Measurements from ENCODE around the gene OGFRL1. TPM values are rescaled to one million over a fixed set of nuclear protein-coding genes. Genes with fewer than 3 reads are reported as not detected.

The OGFRL1 gene
- total RNA-seq, 1 experiment from 2014 or later, result 70.8 TPM

GRCh38 chr6:71298459-71298858, 9.8 kb downstream of the OGFRL1 start:
- Mint-ChIP-seq H3K27ac (ENCODE audit: low read depth, unreplicated experiment) (no peak overlapping the region), H3K4me3 (ENCODE audit: unreplicated experiment) (no peak overlapping the region), H3K4me1 (ENCODE audit: insufficient read depth, unreplicated experiment) (peaks cover 23% of the 10 kb centered on the region), H3K9me3 (ENCODE audit: unreplicated experiment) (no peaks in the 10 kb centered on the region), H3K36me3 (ENCODE audit: insufficient read depth, unreplicated experiment) (peaks cover 56% of the 10 kb centered on the region), H3K27me3 (ENCODE audit: insufficient read depth, unreplicated experiment) (no peaks in the 10 kb centered on the region)
- ChIA-PET CTCF (interaction anchor here (0.7 to 1.7 kb wide), 2 partner anchors 10 to 84 kb away, joined by 3 to 13 read pairs; partner anchors contain the start of gene OGFRL1), POLR2A (interaction anchor here (1.5 to 4.3 kb wide), 2 partner anchors 9 to 120 kb away, joined by 3 to 52 read pairs; partner anchors contain the start of gene OGFRL1)
- BruUV-seq (replicated peaks), result no TSS peak
- intact Hi-C loops (cut with micrococcal nuclease), result no loop called here
- no peak for TF ChIP-seq CTCF (IDR thresholded peaks at IDR 0.05; ENCODE audit: unreplicated experiment)
- no peak for DNase-seq (ENCODE audit: unreplicated experiment)

GRCh38 chr6:71299541-71300470, 11.2 kb downstream of the OGFRL1 start:
- ChIA-PET POLR2A (interaction anchor here (0.9 to 4.3 kb wide), 8 partner anchors 8 to 109 kb away, joined by 3 to 52 read pairs (median 4); partner anchors contain the start of gene OGFRL1), CTCF (interaction anchor here (0.8 to 2.2 kb wide), 5 partner anchors 12 to 119 kb away, joined by 3 to 13 read pairs (median 5); partner anchors contain the start of gene OGFRL1)
- intact Hi-C loops (cut with micrococcal nuclease), result no loop called here
- no peak for TF ChIP-seq CTCF (IDR thresholded peaks at IDR 0.05; ENCODE audit: unreplicated experiment)
- DNase-seq (ENCODE audit: unreplicated experiment), result peak; percentile 26
- Mint-ChIP-seq H3K27me3 (ENCODE audit: insufficient read depth, unreplicated experiment) (no peaks in the 10 kb centered on the region), H3K9me3 (ENCODE audit: unreplicated experiment) (no peaks in the 10 kb centered on the region), H3K4me3 (ENCODE audit: unreplicated experiment) (no peak overlapping the region), H3K36me3 (ENCODE audit: insufficient read depth, unreplicated experiment) (peaks cover 43% of the 10 kb centered on the region), H3K27ac (ENCODE audit: low read depth, unreplicated experiment) (peak overlapping the region; percentile 13), H3K4me1 (ENCODE audit: insufficient read depth, unreplicated experiment) (peaks cover 13% of the 10 kb centered on the region)
- BruUV-seq (replicated peaks), result no TSS peak

- H3K4me3 Mint-ChIP-seq (ENCODE audit: unreplicated experiment), result no peak overlapping the region
- H3K9me3 Mint-ChIP-seq (ENCODE audit: unreplicated experiment), result no peaks in the 10 kb centered on the region
- intact Hi-C loops (cut with micrococcal nuclease), result no loop called here
- H3K27ac Mint-ChIP-seq (ENCODE audit: low read depth, unreplicated experiment), result peak overlapping the region; percentile 18
- no peak for DNase-seq (ENCODE audit: unreplicated experiment)
- BruUV-seq (replicated peaks), result no TSS peak
- no peak for TF ChIP-seq CTCF (IDR thresholded peaks at IDR 0.05; ENCODE audit: unreplicated experiment)
- H3K27me3 Mint-ChIP-seq (ENCODE audit: insufficient read depth, unreplicated experiment), result no peaks in the 10 kb centered on the region
- ChIA-PET CTCF (interaction anchor here (0.7 to 2.2 kb wide), 6 partner anchors 9 to 120 kb away, joined by 3 to 8 read pairs (median 3); partner anchors contain the start of gene OGFRL1), POLR2A (interaction anchor here (0.9 to 4.3 kb wide), 6 partner anchors 9 to 104 kb away, joined by 3 to 52 read pairs (median 4); partner anchors contain the start of gene OGFRL1)
- peaks cover 13% of the 10 kb centered on the region for H3K4me1 Mint-ChIP-seq (ENCODE audit: insufficient read depth, unreplicated experiment)
- H3K36me3 Mint-ChIP-seq (ENCODE audit: insufficient read depth, unreplicated experiment), result peaks cover 36% of the 10 kb centered on the region
Measured at GRCh38 chr6:71300561-71301168, 12.1 kb downstream of the OGFRL1 start.

GRCh38 chr6:71301546-71301945, 12.9 kb downstream of the OGFRL1 start:
- TSS peak; percentile 45 for BruUV-seq (replicated peaks)
- Mint-ChIP-seq H3K4me3 (ENCODE audit: unreplicated experiment) (no peak overlapping the region), H3K4me1 (ENCODE audit: insufficient read depth, unreplicated experiment) (peaks cover 13% of the 10 kb centered on the region), H3K27ac (ENCODE audit: low read depth, unreplicated experiment) (peak overlapping the region; percentile 18), H3K9me3 (ENCODE audit: unreplicated experiment) (no peaks in the 10 kb centered on the region), H3K27me3 (ENCODE audit: insufficient read depth, unreplicated experiment) (no peaks in the 10 kb centered on the region), H3K36me3 (ENCODE audit: insufficient read depth, unreplicated experiment) (peaks cover 35% of the 10 kb centered on the region)
- intact Hi-C loops (cut with micrococcal nuclease), result no loop called here
- DNase-seq (ENCODE audit: unreplicated experiment), result no peak
- ChIA-PET POLR2A (interaction anchor here (0.7 to 4.3 kb wide), 3 partner anchors 12 to 161 kb away, joined by 3 to 52 read pairs (median 3); partner anchors contain the start of gene OGFRL1), CTCF (interaction anchor here (0.6 to 2.2 kb wide), 4 partner anchors 8 to 1745 kb away, joined by 3 to 8 read pairs (median 3); partner anchors contain the start of gene OGFRL1)
- no peak for TF ChIP-seq CTCF (IDR thresholded peaks at IDR 0.05; ENCODE audit: unreplicated experiment)
